WI38 (cell line): ENCODE measurements around the gene TMEM184A.

ENCODE experiments used
- H3K4me3 ChIP-seq: 2 replicates; pipeline ENCODE4 v1.5.1; 2011; ENCODE audit warnings: low read depth, mild to moderate bottlenecking, control low read depth, low read length
- TF ChIP-seq, protein P1 (sequence below): IDR thresholded peaks from 2 replicates; pipeline ENCODE4 v1.5.1; 2012; ENCODE audit warnings: low read depth, mild to moderate bottlenecking, control low read depth, low read length

Gene TMEM184A

GRCh38 chr7:1555813-1556543 is at the start of gene TMEM184A:
TMEM184A (minus strand) TSS chr7:1556205; CDS start chr7:1555484, 721 bp downstream.
- no peak within 1 kb of the TSS for H3K4me3 ChIP-seq
- TF ChIP-seq, protein P1, sequence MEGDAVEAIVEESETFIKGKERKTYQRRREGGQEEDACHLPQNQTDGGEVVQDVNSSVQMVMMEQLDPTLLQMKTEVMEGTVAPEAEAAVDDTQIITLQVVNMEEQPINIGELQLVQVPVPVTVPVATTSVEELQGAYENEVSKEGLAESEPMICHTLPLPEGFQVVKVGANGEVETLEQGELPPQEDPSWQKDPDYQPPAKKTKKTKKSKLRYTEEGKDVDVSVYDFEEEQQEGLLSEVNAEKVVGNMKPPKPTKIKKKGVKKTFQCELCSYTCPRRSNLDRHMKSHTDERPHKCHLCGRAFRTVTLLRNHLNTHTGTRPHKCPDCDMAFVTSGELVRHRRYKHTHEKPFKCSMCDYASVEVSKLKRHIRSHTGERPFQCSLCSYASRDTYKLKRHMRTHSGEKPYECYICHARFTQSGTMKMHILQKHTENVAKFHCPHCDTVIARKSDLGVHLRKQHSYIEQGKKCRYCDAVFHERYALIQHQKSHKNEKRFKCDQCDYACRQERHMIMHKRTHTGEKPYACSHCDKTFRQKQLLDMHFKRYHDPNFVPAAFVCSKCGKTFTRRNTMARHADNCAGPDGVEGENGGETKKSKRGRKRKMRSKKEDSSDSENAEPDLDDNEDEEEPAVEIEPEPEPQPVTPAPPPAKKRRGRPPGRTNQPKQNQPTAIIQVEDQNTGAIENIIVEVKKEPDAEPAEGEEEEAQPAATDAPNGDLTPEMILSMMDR = no peak; the same call in 1 of the 2 replicates

GRCh38 chr7:1604383-1604782 is 48.4 kb upstream of the TMEM184A start:
- TF ChIP-seq, protein P1 = no peak
- H3K4me3 ChIP-seq = no peak overlapping the region

GRCh38 chr7:1603346-1604225 is 47.6 kb upstream of the TMEM184A start:
- TF ChIP-seq, protein P1 = no peak
- H3K4me3 ChIP-seq = no peak overlapping the region

DNA sequence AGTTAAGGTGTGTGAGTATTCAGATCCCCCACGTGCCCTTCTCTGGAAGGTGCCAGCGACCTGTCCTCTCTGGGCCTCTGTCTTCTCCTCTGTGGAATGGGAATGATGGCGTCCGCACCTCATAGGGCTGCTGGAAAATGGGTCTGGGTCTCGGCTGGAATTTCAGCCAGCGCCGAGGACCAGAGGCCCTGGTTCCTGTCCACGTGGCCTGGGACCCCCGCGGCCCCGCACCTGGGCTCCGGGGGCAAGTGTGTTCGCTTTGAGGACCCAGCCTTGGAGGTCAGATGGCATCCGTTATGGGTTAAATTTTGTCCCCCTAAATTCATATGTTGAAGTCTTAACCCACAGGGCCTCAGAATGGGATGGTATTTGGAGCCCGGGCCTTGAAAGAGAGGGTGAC is 46.4 kb upstream of the TMEM184A start:
- H3K4me3 ChIP-seq = no peak overlapping the region
- TF ChIP-seq, protein P1 = no peak

- TF ChIP-seq, protein P1 = no peak
- no peak overlapping the region for H3K4me3 ChIP-seq
These were observed 46.0 kb upstream of the TMEM184A start for GRCh38 chr7:1601956-1602355.

- TF ChIP-seq, protein P1 = no peak
- no peak overlapping the region for H3K4me3 ChIP-seq
These were observed 43.8 kb upstream of the TMEM184A start for GRCh38 chr7:1599640-1600395.
